H1 (cell line): ENCODE data around the gene AKAP9. TPM values are rescaled to one million over a fixed set of nuclear protein-coding genes. Genes with fewer than 3 reads are reported as not detected.

Source experiments
- CTCF ChIA-PET: fragments of 300-600 bp; sonication (Branson Sonifier 250); formaldehyde crosslinking; loops from one replicate; lab custom pipeline; 2021; ENCODE audit not compliant: partially characterized antibody; lab: Charles Lee
- POLR2A ChIA-PET: fragments of 300-600 bp; sonication (Branson Sonifier 250); formaldehyde crosslinking; loops from one replicate; lab custom pipeline; 2021; ENCODE audit warnings: inconsistent platforms; ENCODE audit not compliant: partially characterized antibody; lab: Charles Lee
- DNase-seq, 2 experiments: peaks; one replicate each; pipeline versions ENCODE4 v3.0.0 to v3.0.0-alpha.2; 2010 to 2022; ENCODE audit warnings: low spot score in 2 of 2, low read depth in 1 of 2, mixed read lengths in 1 of 2
- FAIRE-seq: peaks from 2 replicates; lab custom pipeline; 2011; peaks lifted over from hg19 to GRCh38; lab: Jason Lieb, UNC
- H2AFZ ChIP-seq: 2 replicates; pipeline ENCODE4 v1.8.1; 2012; ENCODE audit warnings: low read length, inconsistent platforms
- H2AK5ac ChIP-seq: 2 replicates; pipeline ENCODE4 v1.6.1; 2013; ENCODE audit warnings: low read depth, low read length
- H2BK120ac ChIP-seq: replicated peaks from 2 replicates; pipeline ENCODE3; 2013; ENCODE audit warnings: low read depth, low read length, inconsistent platforms
- H2BK12ac ChIP-seq: 2 replicates; pipeline ENCODE4 v1.6.1; 2013; ENCODE audit warnings: low read depth, low read length
- H2BK15ac ChIP-seq: 2 replicates; pipeline ENCODE4 v1.6.1; 2013; ENCODE audit warnings: low read length
- H2BK20ac ChIP-seq: 2 replicates; pipeline ENCODE4 v1.6.1; 2013; ENCODE audit warnings: low read length
- H2BK5ac ChIP-seq: 2 replicates; pipeline ENCODE4 v1.6.1; 2013; ENCODE audit warnings: low read depth, low read length
- H3K14ac ChIP-seq: 2 replicates; pipeline ENCODE4 v1.6.1; 2013; ENCODE audit warnings: inconsistent platforms; ENCODE audit not compliant: insufficient read length
- H3K18ac ChIP-seq: 2 replicates; pipeline ENCODE4 v1.6.1; 2013; ENCODE audit warnings: low read length; ENCODE audit errors: extremely low read depth
- H3K23ac ChIP-seq: 2 replicates; pipeline ENCODE4 v1.6.1; 2013; ENCODE audit warnings: inconsistent platforms; ENCODE audit not compliant: insufficient read length
- H3K23me2 ChIP-seq: 2 replicates; pipeline ENCODE4 v1.6.1; 2013; ENCODE audit warnings: low read depth, low read length
- H3K27ac ChIP-seq: 2 replicates; pipeline ENCODE4 v1.6.1; 2011; ENCODE audit warnings: low read depth, low read length, inconsistent platforms
- H3K27me3 ChIP-seq, 4 experiments: replicated peaks in 1 of 4; 1 replicate in 1 of 4; 2 replicates in 3 of 4; pipeline versions ENCODE4 v1.6.1 to v1.8.1; 2011 to 2013; ENCODE audit warnings: low read length in 3 of 4, mild to moderate bottlenecking in 3 of 4, inconsistent platforms in 2 of 4, mixed read lengths in 2 of 4, moderate library complexity in 1 of 4; ENCODE audit not compliant: control insufficient read depth in 3 of 4, insufficient read depth in 3 of 4; ENCODE audit errors: extremely low read depth in 1 of 4
- H3K36me3 ChIP-seq, 4 experiments: 2 replicates each; pipeline versions ENCODE4 v1.6.1 to v1.8.1; 2011 to 2013; ENCODE audit warnings: mild to moderate bottlenecking in 4 of 4, low read length in 3 of 4, moderate library complexity in 2 of 4, control low read depth in 1 of 4, inconsistent platforms in 1 of 4; ENCODE audit not compliant: insufficient read depth in 4 of 4, control insufficient read depth in 2 of 4
- H3K4ac ChIP-seq: replicated peaks from 2 replicates; pipeline ENCODE3; 2013; ENCODE audit warnings: low read length, low read depth, mixed read lengths, inconsistent platforms; ENCODE audit not compliant: insufficient read length
- H3K4me1 ChIP-seq, 4 experiments: replicated peaks in 1 of 4; 1 replicate in 1 of 4; 2 replicates in 3 of 4; pipeline versions ENCODE4 v1.6.1 to v1.8.1; 2011 to 2013; ENCODE audit warnings: low read length in 3 of 4, inconsistent platforms in 2 of 4, mixed read lengths in 1 of 4; ENCODE audit not compliant: insufficient read depth in 4 of 4, control insufficient read depth in 3 of 4
- H3K4me2 ChIP-seq, 2 experiments: 2 replicates each; pipeline versions ENCODE4 v1.6.1 to v1.8.1; 2011 to 2013; ENCODE audit warnings: low read depth in 2 of 2, low read length in 2 of 2, control low read depth in 1 of 2, inconsistent platforms in 1 of 2, mild to moderate bottlenecking in 1 of 2; ENCODE audit not compliant: insufficient read depth in 1 of 2
- H3K4me3 ChIP-seq, 4 experiments: fragments of 200-600, 300-600 bp in 1 of 4; sonication (generic), shearing (Covaris generic), sonication (Bioruptor Twin) in 1 of 4; 2 replicates each; pipeline versions ENCODE4 v1.5.1 to v1.8.1; 2011 to 2016; ENCODE audit warnings: low read length in 4 of 4, low read depth in 3 of 4, control low read depth in 2 of 4, inconsistent platforms in 2 of 4, mild to moderate bottlenecking in 2 of 4, mixed read lengths in 1 of 4, moderate library complexity in 1 of 4; ENCODE audit not compliant: insufficient read depth in 2 of 4; ENCODE audit errors: extremely low read depth in 1 of 4
- H3K56ac ChIP-seq: replicated peaks from 2 replicates; pipeline ENCODE3; 2013; ENCODE audit warnings: low read depth, mild to moderate bottlenecking, mixed read lengths, low read length, inconsistent platforms; ENCODE audit not compliant: insufficient read length
- H3K79me1 ChIP-seq: 2 replicates; pipeline ENCODE4 v1.6.1; 2013; ENCODE audit warnings: low read depth, low read length, control low read depth
- H3K79me2 ChIP-seq, 2 experiments: 2 replicates each; pipeline versions ENCODE4 v1.6.1 to v1.8.1; 2012 to 2013; ENCODE audit warnings: low read length in 2 of 2, mild to moderate bottlenecking in 2 of 2, inconsistent platforms in 1 of 2; ENCODE audit not compliant: insufficient read depth in 2 of 2, control insufficient read depth in 1 of 2
- H3K9ac ChIP-seq, 4 experiments: replicated peaks in 1 of 4; 1 replicate in 1 of 4; 2 replicates in 3 of 4; pipeline versions ENCODE4 v1.6.1 to v1.8.1; 2011 to 2013; ENCODE audit warnings: low read depth in 3 of 4, low read length in 3 of 4, control low read depth in 2 of 4, mild to moderate bottlenecking in 2 of 4, moderate library complexity in 2 of 4, inconsistent platforms in 1 of 4; ENCODE audit errors: extremely low read depth in 1 of 4
- H3K9me3 ChIP-seq, 2 experiments: 2 replicates each; pipeline versions ENCODE4 v1.6.1 to v1.8.1; 2012 to 2013; ENCODE audit warnings: mild to moderate bottlenecking in 2 of 2, moderate library complexity in 2 of 2, control low read depth in 1 of 2, inconsistent platforms in 1 of 2, low read depth in 1 of 2, low read length in 1 of 2, mixed read lengths in 1 of 2; ENCODE audit not compliant: insufficient read depth in 2 of 2
- H4K20me1 ChIP-seq, 2 experiments: replicated peaks in 1 of 2; 2 replicates each; pipeline versions ENCODE3 to v1.8.1; 2011 to 2013; ENCODE audit warnings: inconsistent platforms in 2 of 2, low read length in 2 of 2, mild to moderate bottlenecking in 1 of 2; ENCODE audit not compliant: insufficient read depth in 2 of 2, control insufficient read depth in 1 of 2
- H4K5ac ChIP-seq: 2 replicates; pipeline ENCODE4 v1.6.1; 2013; ENCODE audit warnings: low read length, low read depth, mixed read lengths, inconsistent platforms; ENCODE audit not compliant: insufficient read length
- H4K8ac ChIP-seq: 2 replicates; pipeline ENCODE4 v1.8.0; 2013; ENCODE audit warnings: mild to moderate bottlenecking, moderate library complexity, low read length, inconsistent platforms; ENCODE audit not compliant: insufficient read depth; ENCODE audit errors: extremely low read depth
- H4K91ac ChIP-seq: replicated peaks from 2 replicates; pipeline ENCODE3; 2013; ENCODE audit warnings: low read length, mixed read lengths, inconsistent platforms; ENCODE audit not compliant: insufficient read length
- CBX5 ChIP-seq: fragments of 300-800, 300-1000 bp; sonication (generic); IDR thresholded peaks from 2 replicates; pipeline ENCODE4 v1.7.1; 2016; ENCODE audit warnings: antibody characterized with exemption, low read length, low read depth
- NRF1 ChIP-seq: IDR thresholded peaks from 2 replicates; pipeline ENCODE4 v1.6.1; 2011; ENCODE audit warnings: mild to moderate bottlenecking, low read depth, low read length, improper control_type of control experiment
- PHF8 ChIP-seq: fragments of 200-600 bp; sonication (generic); conservative IDR thresholded peaks from 2 replicates; pipeline ENCODE4 v1.7.1; 2012; ENCODE audit warnings: low read depth, mild to moderate bottlenecking, inconsistent platforms, low read length, moderate library complexity
- RFX5 ChIP-seq: IDR thresholded peaks from 2 replicates; pipeline ENCODE4 v1.6.1; 2011; ENCODE audit warnings: low read depth, low read length, improper control_type of control experiment, borderline replicate concordance
- SIRT6 ChIP-seq: IDR thresholded peaks from one replicate; pipeline ENCODE4 v1.7.1; 2012; ENCODE audit warnings: low read length, inconsistent platforms
- TBP ChIP-seq: IDR thresholded peaks from 2 replicates; pipeline ENCODE4 v1.6.1; 2011; ENCODE audit warnings: low read depth, low read length, improper control_type of control experiment
- WGBS, 2 experiments: shearing (Covaris generic) in 1 of 2; methylation state at CpG; one replicate each; pipeline versions ENCODE4 v1.1.6 to v1.1.7; 2013 to 2015; ENCODE audit warnings: low lambda C conversion rate in 2 of 2, mixed read lengths in 2 of 2, inconsistent platforms in 1 of 2, low coverage in 1 of 2, missing lambda C conversion rate in 1 of 2; ENCODE audit not compliant: insufficient replicate concordance in 2 of 2, insufficient coverage in 1 of 2, insufficient read length in 1 of 2; ENCODE audit errors: extremely low coverage in 1 of 2, missing lambda C conversion rate in 1 of 2; 5-methylcytosine and 5-hydroxymethylcytosine counted together
- polyA plus RNA-seq, 7 experiments: library from polyadenylated mRNA; depleted of rRNA in 3 of 7; stranded (reverse) in 5 of 7; unstranded in 2 of 7; fragments of >200 nt in 5 of 7; fragments of 200-250 nt in 2 of 7; gene quantifications; 1 replicate in 5 of 7; 2 replicates in 1 of 7; 4 replicates in 1 of 7; pipeline versions ENCODE4 v1.2.1 to v1.2.3, GENCODE V29; 2011 to 2013; ENCODE audit warnings: missing spikeins in 2 of 7, mixed read lengths in 2 of 7
- total RNA-seq: library from RNA; stranded (reverse); fragmentation: NEBNext Ultra II Directional; extraction: Animal tissue kit (Norgen Biotek cat#: 25700); gene quantifications from 2 replicates; pipeline ENCODE4 v1.2.1, GENCODE V29; 2021

The AKAP9 gene
- total and polyA plus RNA-seq, 2 of the 8 experiments (the other 6 are each of a cell fraction or from before 2014, with no cell fraction given), result 6.2 to 26.3 TPM

- H2BK15ac ChIP-seq, result no peak overlapping the region
- no peak overlapping the region for H2BK20ac ChIP-seq
- no peak overlapping the region for H3K18ac ChIP-seq
- no peak overlapping the region for H3K56ac ChIP-seq
- no peak overlapping the region for H3K4me3 ChIP-seq
- no peak overlapping the region for H2AK5ac ChIP-seq
- TF ChIP-seq PHF8 (no peak), CBX5 (no peak), TBP (no peak), RFX5 (no peak), NRF1 (no peak), SIRT6 (no peak)
- TF ChIP-seq, all 59 proteins: peak for 0
- H4K8ac ChIP-seq, result no peak overlapping the region
- ChIA-PET POLR2A (no interaction called here), CTCF (interaction anchor here (0.8 to 1.4 kb wide), 2 partner anchors 11 to 18 kb away, joined by 3 read pairs; no protein-coding TSS in a partner anchor)
- no peaks in the 10 kb centered on the region for H4K20me1 ChIP-seq
- H3K4ac ChIP-seq, result no peak overlapping the region
- no peak overlapping the region for H3K23ac ChIP-seq
- FAIRE-seq, result no peak
- H3K27ac ChIP-seq, result no peak overlapping the region
- H3K79me1 ChIP-seq, result no peaks in the 10 kb centered on the region
- H3K4me2 ChIP-seq, result no peak overlapping the region
- no peaks in the 10 kb centered on the region for H3K79me2 ChIP-seq
- no peaks in the 10 kb centered on the region for H3K23me2 ChIP-seq
- no peak overlapping the region for H3K9ac ChIP-seq
- no peak overlapping the region for H2BK12ac ChIP-seq
- H3K14ac ChIP-seq, result no peak overlapping the region
- no peak overlapping the region for H2BK5ac ChIP-seq
- H2BK120ac ChIP-seq, result no peak overlapping the region
- peaks cover 0 to 1% (median 0%) of the 10 kb centered on the region in 4 experiments; a peak in 1 of 7 replicates for H3K27me3 ChIP-seq
- H4K5ac ChIP-seq, result no peak overlapping the region
- no peaks in the 10 kb centered on the region for H3K36me3 ChIP-seq
- no peaks in the 10 kb centered on the region for H3K4me1 ChIP-seq
- WGBS, 2 experiments, result 84% methylated on average over 6 of the region's 6 CpGs; no CpG with 5 or more reads in 1 of the 2 experiments
- no peak overlapping the region for H4K91ac ChIP-seq
- no peak for DNase-seq
- no peak overlapping the region for H2AFZ ChIP-seq
- H3K9me3 ChIP-seq, result no peaks in the 10 kb centered on the region
Measured at GRCh38 chr7:91927912-91928311, 12.8 kb upstream of the AKAP9 start.
